HK-2 (cell line): Measurements from ENCODE around the gene FGFR2.

ENCODE experiments used
- DNase-seq: peaks from one replicate; pipeline ENCODE4 v3.0.0-alpha.2; 2018; ENCODE audit not compliant: unreplicated experiment

The FGFR2 gene

GRCh38 chr10:121598263-121599249 lies at the start of gene FGFR2:
Gene FGFR2, minus strand, starts transcription at chr10:121598444. Its CDS starts 4,627 bp downstream, at chr10:121593817.
- DNase-seq, result peak; percentile 83

- no peak for DNase-seq
Observed at GRCh38 chr10:121647401-121647800, 49.2 kb upstream of the FGFR2 start.

- no peak for DNase-seq
Observed at GRCh38 chr10:121645696-121646095, 47.5 kb upstream of the FGFR2 start.

- DNase-seq, result no peak
Observed at GRCh38 chr10:121644501-121644900, 46.3 kb upstream of the FGFR2 start.

GRCh38 chr10:121640266-121640665 lies 42.0 kb upstream of the FGFR2 start:
- DNase-seq, result no peak

GRCh38 chr10:121639416-121639815 lies 41.2 kb upstream of the FGFR2 start:
- DNase-seq, result no peak

- DNase-seq, result no peak
Observed at GRCh38 chr10:121637437-121637836, 39.2 kb upstream of the FGFR2 start.

GRCh38 chr10:121633056-121633455 lies 34.8 kb upstream of the FGFR2 start:
- DNase-seq, result no peak

GRCh38 chr10:121631365-121632029 lies 33.3 kb upstream of the FGFR2 start:
- no peak for DNase-seq

- DNase-seq, result no peak
Observed at GRCh38 chr10:121628859-121629258, 30.6 kb upstream of the FGFR2 start.

- DNase-seq, result no peak
Observed at GRCh38 chr10:121627876-121628581, 29.8 kb upstream of the FGFR2 start.

GRCh38 chr10:121624836-121625486 lies 26.7 kb upstream of the FGFR2 start:
- no peak for DNase-seq

- no peak for DNase-seq
Observed at GRCh38 chr10:121618906-121619305, 20.7 kb upstream of the FGFR2 start.

GRCh38 chr10:121617176-121617575 lies 18.9 kb upstream of the FGFR2 start:
- no peak for DNase-seq

- DNase-seq, result no peak
Observed at GRCh38 chr10:121616291-121616690, 18.0 kb upstream of the FGFR2 start.

GRCh38 chr10:121615836-121616235 lies 17.6 kb upstream of the FGFR2 start:
- DNase-seq, result no peak

- no peak for DNase-seq
Observed at GRCh38 chr10:121615435-121615793, 17.2 kb upstream of the FGFR2 start.

- no peak for DNase-seq
Observed at GRCh38 chr10:121614613-121615434, 16.6 kb upstream of the FGFR2 start.

- no peak for DNase-seq
Observed at GRCh38 chr10:121613456-121613855, 15.2 kb upstream of the FGFR2 start.

GRCh38 chr10:121611393-121612159 lies 13.3 kb upstream of the FGFR2 start:
- no peak for DNase-seq
